WTC11 (cell line): ENCODE measurements around the gene ADCY5. TPM values are rescaled to one million over a fixed set of nuclear protein-coding genes. Genes with fewer than 3 reads are reported as not detected.

Experiments used
- ATAC-seq: fragments of 200-7000 bp; cut with Tn5 transposase; 2 replicates; pipeline ENCODE4 v1.10.0; 2021; ENCODE audit warnings: mild to moderate bottlenecking, moderate library complexity
- CTCF ChIA-PET: fragments of 300-600 bp; sonication (Branson Sonifier 250); formaldehyde crosslinking; loops from one replicate; lab custom pipeline; 2021; ENCODE audit warnings: antibody characterized with exemption; lab: Charles Lee
- POLR2A ChIA-PET: fragments of 350-600 bp; sonication (Branson Sonifier 250); formaldehyde crosslinking; loops from one replicate; lab custom pipeline; 2021; ENCODE audit warnings: antibody characterized with exemption; lab: Charles Lee
- DNase-seq: peaks from one replicate; pipeline ENCODE4 v3.0.0; 2021; ENCODE audit warnings: low spot score
- H3K27ac Mint-ChIP-seq: 2 replicates; pipeline ENCODE4 v1.8.0; 2021; ENCODE audit warnings: mixed read lengths
- H3K27me3 Mint-ChIP-seq: 2 replicates; pipeline ENCODE4 v1.8.0; 2021; ENCODE audit warnings: low read depth, mild to moderate bottlenecking, moderate library complexity, mixed read lengths
- H3K36me3 Mint-ChIP-seq: 2 replicates; pipeline ENCODE4 v1.8.0; 2021; ENCODE audit warnings: mixed read lengths
- H3K4me1 Mint-ChIP-seq: 2 replicates; pipeline ENCODE4 v1.8.0; 2022; ENCODE audit warnings: mixed read lengths
- H3K4me3 Mint-ChIP-seq: 2 replicates; pipeline ENCODE4 v1.8.0; 2021; ENCODE audit warnings: mild to moderate bottlenecking, moderate library complexity, mixed read lengths
- H3K9me3 Mint-ChIP-seq: 2 replicates; pipeline ENCODE4 v1.8.0; 2021; ENCODE audit warnings: mixed read lengths
- AR ChIP-seq: fragments of 250-450 bp; sonication (Bioruptor Pico); IDR thresholded peaks from 2 replicates; pipeline ENCODE4 v1.9.0; 2021; ENCODE audit warnings: mild to moderate bottlenecking
- CDX4 ChIP-seq: fragments of 250-450 bp; sonication (Bioruptor Pico); IDR thresholded peaks from 2 replicates; pipeline ENCODE4 v1.9.0; 2021; ENCODE audit warnings: moderate library complexity, mild to moderate bottlenecking, inconsistent platforms, borderline replicate concordance
- CREB1 ChIP-seq: sonication (generic); formaldehyde crosslinking; IDR thresholded peaks from 2 replicates; pipeline ENCODE4 v1.8.0; 2023; ENCODE audit warnings: mild to moderate bottlenecking, missing genetic modification reagents
- ESRRA ChIP-seq: sonication (generic); formaldehyde crosslinking; IDR thresholded peaks from 2 replicates; pipeline ENCODE4 v1.8.1; 2022; ENCODE audit warnings: mild to moderate bottlenecking, missing genetic modification reagents, borderline replicate concordance
- FOXJ3 ChIP-seq: sonication (generic); formaldehyde crosslinking; IDR thresholded peaks from 2 replicates; pipeline ENCODE4 v1.9.0; 2021; ENCODE audit warnings: missing genetic modification reagents, mild to moderate bottlenecking, borderline replicate concordance
- FOXK1 ChIP-seq: sonication (generic); formaldehyde crosslinking; IDR thresholded peaks from 2 replicates; pipeline ENCODE4 v1.8.0; 2022; ENCODE audit warnings: mild to moderate bottlenecking, moderate library complexity, missing genetic modification reagents
- JAZF1 ChIP-seq: fragments of 250-450 bp; sonication (Bioruptor Pico); IDR thresholded peaks from 2 replicates; pipeline ENCODE4 v1.9.0; 2021; ENCODE audit warnings: moderate library complexity, mild to moderate bottlenecking, inconsistent platforms
- KAT7 ChIP-seq: sonication (generic); formaldehyde crosslinking; IDR thresholded peaks from 2 replicates; pipeline ENCODE4 v1.8.1; 2023; ENCODE audit warnings: missing genetic modification reagents, mild to moderate bottlenecking, borderline replicate concordance
- MLX ChIP-seq: sonication (generic); formaldehyde crosslinking; IDR thresholded peaks from 2 replicates; pipeline ENCODE4 v1.8.1; 2023; ENCODE audit warnings: mild to moderate bottlenecking, missing genetic modification reagents, moderate library complexity
- NFYB ChIP-seq: sonication (generic); formaldehyde crosslinking; conservative IDR thresholded peaks from 2 replicates; pipeline ENCODE4 v1.8.0; 2022; ENCODE audit warnings: low read depth, missing genetic modification reagents
- RORB ChIP-seq: fragments of 250-450 bp; sonication (Bioruptor Pico); IDR thresholded peaks from 2 replicates; pipeline ENCODE4 v1.9.0; 2021; ENCODE audit warnings: mild to moderate bottlenecking
- SOX15 ChIP-seq: fragments of 250-450 bp; sonication (Bioruptor Pico); IDR thresholded peaks from 2 replicates; pipeline ENCODE4 v1.9.0; 2021; ENCODE audit warnings: mild to moderate bottlenecking
- USF2 ChIP-seq: sonication (generic); formaldehyde crosslinking; IDR thresholded peaks from 2 replicates; pipeline ENCODE4 v1.8.1; 2023; ENCODE audit warnings: mild to moderate bottlenecking, missing genetic modification reagents, moderate library complexity
- ZBTB43 ChIP-seq: sonication (generic); formaldehyde crosslinking; IDR thresholded peaks from 2 replicates; pipeline ENCODE4 v1.8.1; 2023; ENCODE audit warnings: mild to moderate bottlenecking, missing genetic modification reagents
- ZNF396 ChIP-seq: fragments of 250-450 bp; sonication (Bioruptor Pico); IDR thresholded peaks from 2 replicates; pipeline ENCODE4 v1.8.0; 2021; ENCODE audit warnings: mild to moderate bottlenecking, moderate library complexity, borderline replicate concordance
- ZNF416 ChIP-seq: fragments of 250-450 bp; sonication (Bioruptor Pico); IDR thresholded peaks from 2 replicates; pipeline ENCODE4 v1.9.0; 2021; ENCODE audit warnings: mild to moderate bottlenecking, inconsistent platforms
- ZNF532 ChIP-seq: fragments of 250-450 bp; sonication (Bioruptor Pico); IDR thresholded peaks from 2 replicates; pipeline ENCODE4 v1.9.0; 2021; ENCODE audit warnings: mild to moderate bottlenecking, borderline replicate concordance
- ZSCAN18 ChIP-seq: fragments of 250-450 bp; sonication (Bioruptor Pico); IDR thresholded peaks from 2 replicates; pipeline ENCODE4 v2.1.2; 2022; ENCODE audit warnings: mild to moderate bottlenecking, moderate library complexity
- total RNA-seq: library from RNA; stranded (reverse); gene quantifications from 3 replicates; pipeline ENCODE4 v1.2.3, GENCODE V29; 2021

The ADCY5 gene
- total RNA-seq, 1 experiment from 2014 or later = 23.5 TPM

GRCh38 chr3:123299581-123299980 is 149.3 kb downstream of the ADCY5 start:
- H3K9me3 Mint-ChIP-seq = no peaks in the 10 kb centered on the region
- no peak overlapping the region for H3K4me3 Mint-ChIP-seq
- H3K36me3 Mint-ChIP-seq = peaks cover 48% of the 10 kb centered on the region
- no peak overlapping the region for H3K27ac Mint-ChIP-seq
- TF ChIP-seq ZSCAN18 (CRISPR knock-in tag) = no peak
- no peak for TF ChIP-seq SOX15 (CRISPR knock-in tag)
- TF ChIP-seq AR (CRISPR knock-in tag) = no peak
- TF ChIP-seq RORB (CRISPR knock-in tag) = no peak
- TF ChIP-seq USF2 = no peak
- TF ChIP-seq ZNF396 (CRISPR knock-in tag) = no peak
- no peak for TF ChIP-seq FOXJ3
- ATAC-seq (no peak), DNase-seq (no peak)
- no peaks in the 10 kb centered on the region for H3K27me3 Mint-ChIP-seq
- ChIA-PET POLR2A (no interaction called here), CTCF (interaction anchor here (1.1 to 1.9 kb wide), 2 partner anchors 13 to 30 kb away, joined by 3 to 8 read pairs; no protein-coding TSS in a partner anchor)
- H3K4me1 Mint-ChIP-seq = peaks cover 5% of the 10 kb centered on the region; the same call in 1 of the 2 replicates

- no peak overlapping the region for H3K27ac Mint-ChIP-seq
- H3K27me3 Mint-ChIP-seq = no peaks in the 10 kb centered on the region
- 0 out of 2 replicates have a peak, but pooled peaks cover 2% of the 10 kb centered on the region for H3K9me3 Mint-ChIP-seq
- no peak overlapping the region for H3K4me3 Mint-ChIP-seq
- DNase-seq (no peak), ATAC-seq (no peak)
- no peak for TF ChIP-seq NFYB (CRISPR knock-in tag)
- peaks cover 51% of the 10 kb centered on the region for H3K36me3 Mint-ChIP-seq
- H3K4me1 Mint-ChIP-seq = 0 out of 2 replicates have a peak, but pooled peaks cover 2% of the 10 kb centered on the region
- ChIA-PET POLR2A (no interaction called here), CTCF (interaction anchor here (0.6 to 1.0 kb wide), 2 partner anchors 13 to 68 kb away, joined by 3 to 4 read pairs; no protein-coding TSS in a partner anchor)
Measured at GRCh38 chr3:123298903-123299302, 150.0 kb downstream of the ADCY5 start.

- Mint-ChIP-seq H3K27me3 (no peaks in the 10 kb centered on the region), H3K9me3 (0 out of 2 replicates have a peak, but pooled peaks cover 4% of the 10 kb centered on the region), H3K36me3 (peaks cover 50% of the 10 kb centered on the region), H3K4me1 (no peaks in the 10 kb centered on the region), H3K27ac (no peak overlapping the region), H3K4me3 (no peak overlapping the region)
- ATAC-seq = peak; percentile 66
- DNase-seq = peak; percentile 36
- ChIA-PET POLR2A (no interaction called here), CTCF (interaction anchor here (0.6 to 2.5 kb wide), 9 partner anchors 10 to 192 kb away, joined by 3 to 15 read pairs (median 5); no protein-coding TSS in a partner anchor)
- no peak for TF ChIP-seq FOXK1 (CRISPR knock-in tag)
- TF ChIP-seq ZNF416 (CRISPR knock-in tag) = no peak
- no peak for TF ChIP-seq CREB1 (CRISPR knock-in tag)
- TF ChIP-seq ZBTB43 (CRISPR knock-in tag) = no peak
- TF ChIP-seq JAZF1 (CRISPR knock-in tag) = no peak
- TF ChIP-seq ZNF532 = no peak
- no peak for TF ChIP-seq ESRRA
- no peak for TF ChIP-seq CDX4
- no peak for TF ChIP-seq MLX (CRISPR knock-in tag)
- no peak for TF ChIP-seq KAT7
- TF ChIP-seq ZSCAN18 (CRISPR knock-in tag) = no peak
Measured at GRCh38 chr3:123297627-123297899, 151.3 kb downstream of the ADCY5 start.
